Loucy (cell line): Measurements from ENCODE around the gene MLIP.

Experiments
- H2AFZ ChIP-seq: fragments of 200-600 bp; sonication (generic); 2 replicates; pipeline ENCODE4 v1.6.0; 2016; ENCODE audit warnings: antibody characterized with exemption, mild to moderate bottlenecking, low read length, moderate library complexity
- H3F3A ChIP-seq: fragments of 200-600 bp; 2 replicates; pipeline ENCODE4 v1.6.0; 2016; ENCODE audit warnings: antibody characterized with exemption, low read depth, mild to moderate bottlenecking
- H3K27me3 ChIP-seq: fragments of 200-600 bp; sonication (generic); 2 replicates; pipeline ENCODE4 v1.6.1; 2014; ENCODE audit warnings: low read length, mild to moderate bottlenecking; ENCODE audit not compliant: insufficient read depth, poor library complexity, severe bottlenecking
- H3K36me3 ChIP-seq: fragments of 200-600 bp; sonication (generic); 2 replicates; pipeline ENCODE4 v1.6.1; 2016; ENCODE audit warnings: low read length; ENCODE audit not compliant: insufficient read depth
- H3K4me1 ChIP-seq: fragments of 200-600 bp; sonication (generic); 2 replicates; pipeline ENCODE4 v1.5.1; 2014; ENCODE audit warnings: low read length, mild to moderate bottlenecking; ENCODE audit not compliant: insufficient read depth, poor library complexity, severe bottlenecking
- H3K4me2 ChIP-seq: fragments of 200-600 bp; sonication (generic); 2 replicates; pipeline ENCODE4 v1.6.0; 2014; ENCODE audit warnings: antibody characterized with exemption, low read length, low read depth, mild to moderate bottlenecking; ENCODE audit not compliant: poor library complexity, severe bottlenecking
- H3K4me3 ChIP-seq: fragments of 200-600 bp; sonication (generic); 2 replicates; pipeline ENCODE4 v1.5.1; 2014; ENCODE audit warnings: low read length, mild to moderate bottlenecking, mixed read lengths; ENCODE audit not compliant: poor library complexity, severe bottlenecking
- H3K79me2 ChIP-seq: fragments of 200-600 bp; sonication (generic); 2 replicates; pipeline ENCODE4 v1.6.1; 2014; ENCODE audit warnings: low read length; ENCODE audit not compliant: insufficient read depth
- H3K9ac ChIP-seq: fragments of 200-600 bp; sonication (generic); 2 replicates; pipeline ENCODE4 v1.6.0; 2014; ENCODE audit warnings: mild to moderate bottlenecking, low read depth, low read length, moderate library complexity; ENCODE audit not compliant: poor library complexity, severe bottlenecking
- H3K9me2 ChIP-seq: fragments of 200-600 bp; sonication (generic); replicated peaks from 2 replicates; pipeline ENCODE4 v1.6.1; 2016; ENCODE audit warnings: low read depth, low read length, mixed read lengths
- H3K9me3 ChIP-seq: fragments of 200-600 bp; sonication (generic); 2 replicates; pipeline ENCODE4 v1.6.1; 2014; ENCODE audit warnings: mild to moderate bottlenecking, antibody characterized with exemption, low read length, low read depth; ENCODE audit not compliant: insufficient read depth
- H4K20me1 ChIP-seq: fragments of 200-600 bp; sonication (generic); 2 replicates; pipeline ENCODE4 v1.6.0; 2014; ENCODE audit warnings: antibody characterized with exemption, low read length, mild to moderate bottlenecking; ENCODE audit not compliant: insufficient read depth, poor library complexity, severe bottlenecking
- EZH2phosphoT487 ChIP-seq: fragments of 200-600 bp; IDR thresholded peaks from 2 replicates; pipeline ENCODE4 v1.6.1; 2018; ENCODE audit warnings: antibody characterized with exemption, mild to moderate bottlenecking, moderate library complexity, borderline replicate concordance
- TF ChIP-seq, protein P1 (sequence below): fragments of 200-600 bp; sonication (generic); conservative IDR thresholded peaks from 2 replicates; pipeline ENCODE4 v1.5.1; 2014; ENCODE audit warnings: mild to moderate bottlenecking, antibody characterized with exemption, low read length

The MLIP gene

DNA sequence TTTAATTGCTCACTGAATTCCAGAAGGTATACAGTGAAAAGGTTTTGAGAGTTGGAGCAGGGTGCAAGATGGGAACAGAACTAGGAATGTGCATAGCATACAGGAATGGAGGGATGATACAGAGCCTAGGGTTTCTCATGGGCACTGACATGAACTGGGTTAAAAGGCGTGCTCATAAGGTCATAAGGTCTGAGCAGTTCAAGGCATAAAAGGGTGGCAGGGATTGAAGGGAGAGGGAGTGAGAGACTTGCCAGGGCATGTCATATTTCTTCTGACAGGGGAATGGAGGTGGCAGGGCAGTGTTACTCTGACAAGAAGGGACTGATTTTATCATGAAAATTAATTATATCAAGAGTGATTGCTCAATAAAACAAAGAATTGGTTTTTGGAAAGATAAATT is 4.7 kb downstream of the MLIP start:
- H3F3A ChIP-seq, result no peaks in the 10 kb centered on the region
- TF ChIP-seq, protein P1, sequence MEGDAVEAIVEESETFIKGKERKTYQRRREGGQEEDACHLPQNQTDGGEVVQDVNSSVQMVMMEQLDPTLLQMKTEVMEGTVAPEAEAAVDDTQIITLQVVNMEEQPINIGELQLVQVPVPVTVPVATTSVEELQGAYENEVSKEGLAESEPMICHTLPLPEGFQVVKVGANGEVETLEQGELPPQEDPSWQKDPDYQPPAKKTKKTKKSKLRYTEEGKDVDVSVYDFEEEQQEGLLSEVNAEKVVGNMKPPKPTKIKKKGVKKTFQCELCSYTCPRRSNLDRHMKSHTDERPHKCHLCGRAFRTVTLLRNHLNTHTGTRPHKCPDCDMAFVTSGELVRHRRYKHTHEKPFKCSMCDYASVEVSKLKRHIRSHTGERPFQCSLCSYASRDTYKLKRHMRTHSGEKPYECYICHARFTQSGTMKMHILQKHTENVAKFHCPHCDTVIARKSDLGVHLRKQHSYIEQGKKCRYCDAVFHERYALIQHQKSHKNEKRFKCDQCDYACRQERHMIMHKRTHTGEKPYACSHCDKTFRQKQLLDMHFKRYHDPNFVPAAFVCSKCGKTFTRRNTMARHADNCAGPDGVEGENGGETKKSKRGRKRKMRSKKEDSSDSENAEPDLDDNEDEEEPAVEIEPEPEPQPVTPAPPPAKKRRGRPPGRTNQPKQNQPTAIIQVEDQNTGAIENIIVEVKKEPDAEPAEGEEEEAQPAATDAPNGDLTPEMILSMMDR, result no peak
- TF ChIP-seq EZH2phosphoT487, result no peak
- H2AFZ ChIP-seq, result no peak overlapping the region
- H3K9ac ChIP-seq, result no peak overlapping the region
- no peaks in the 10 kb centered on the region for H3K79me2 ChIP-seq
- no peaks in the 10 kb centered on the region for H3K27me3 ChIP-seq
- no peaks in the 10 kb centered on the region for H3K9me3 ChIP-seq
- H4K20me1 ChIP-seq, result no peaks in the 10 kb centered on the region
- no peak overlapping the region for H3K4me2 ChIP-seq
- peaks cover 33% of the 10 kb centered on the region for H3K4me1 ChIP-seq
- no peaks in the 10 kb centered on the region for H3K9me2 ChIP-seq
- no peaks in the 10 kb centered on the region for H3K36me3 ChIP-seq
- no peak overlapping the region for H3K4me3 ChIP-seq

- H3K4me1 ChIP-seq, result peaks cover 16% of the 10 kb centered on the region
- no peaks in the 10 kb centered on the region for H3K79me2 ChIP-seq
- no peaks in the 10 kb centered on the region for H3K36me3 ChIP-seq
- H3K4me3 ChIP-seq, result no peak overlapping the region
- H2AFZ ChIP-seq, result no peak overlapping the region
- no peak overlapping the region for H3K4me2 ChIP-seq
- no peaks in the 10 kb centered on the region for H3K9me3 ChIP-seq
- H4K20me1 ChIP-seq, result no peaks in the 10 kb centered on the region
- H3K27me3 ChIP-seq, result no peaks in the 10 kb centered on the region
- no peaks in the 10 kb centered on the region for H3K9me2 ChIP-seq
- H3F3A ChIP-seq, result no peaks in the 10 kb centered on the region
- no peak overlapping the region for H3K9ac ChIP-seq
- TF ChIP-seq, protein P1, result no peak
- TF ChIP-seq EZH2phosphoT487, result no peak
These were observed 6.9 kb downstream of the MLIP start for GRCh38 chr6:54118117-54118516.

GRCh38 chr6:54125493-54125892 is 14.2 kb downstream of the MLIP start:
- no peaks in the 10 kb centered on the region for H3K79me2 ChIP-seq
- H3K4me2 ChIP-seq, result no peak overlapping the region
- no peak overlapping the region for H2AFZ ChIP-seq
- H3K9me3 ChIP-seq, result no peaks in the 10 kb centered on the region
- H3K4me1 ChIP-seq, result no peaks in the 10 kb centered on the region
- H4K20me1 ChIP-seq, result no peaks in the 10 kb centered on the region
- no peaks in the 10 kb centered on the region for H3F3A ChIP-seq
- TF ChIP-seq, protein P1, result no peak
- no peaks in the 10 kb centered on the region for H3K27me3 ChIP-seq
- H3K4me3 ChIP-seq, result no peak overlapping the region
- no peak overlapping the region for H3K9ac ChIP-seq
- H3K36me3 ChIP-seq, result no peaks in the 10 kb centered on the region
- H3K9me2 ChIP-seq, result no peaks in the 10 kb centered on the region
